OCI-LY1 (cell line): ENCODE data around the gene IGF2R.

Source experiments
- CTCF ChIP-seq: fragments of 200-600 bp; sonication (generic), shearing (Covaris generic); IDR thresholded peaks from 2 replicates; pipeline ENCODE4 v1.5.1; 2017; ENCODE audit warnings: mild to moderate bottlenecking, antibody characterized with exemption, low read length, moderate library complexity, mixed read lengths
- EZH2 ChIP-seq: fragments of 200-600 bp; sonication (generic), shearing (Covaris generic); IDR thresholded peaks from 2 replicates; pipeline ENCODE4 v1.8.0; 2017; ENCODE audit warnings: borderline replicate concordance, mixed run types, mild to moderate bottlenecking, antibody characterized with exemption, low read length, moderate library complexity, mixed read lengths

- TF ChIP-seq CTCF (no peak), EZH2 (no peak)
Observed at GRCh38 chr6:160076009-160076408, 107.1 kb downstream of the IGF2R start.
